ENCODE results near the gene ZEB1. TPM values are rescaled to one million over a fixed set of nuclear protein-coding genes. Genes with fewer than 3 reads are reported as not detected.

Gene ZEB1
- total and polyA plus RNA-seq, 10 of the 15 experiments (the other 5 are each of a cell fraction or from before 2014, with no cell fraction given) = 10.4 to 35.6 (median 24.5) TPM

DNA sequence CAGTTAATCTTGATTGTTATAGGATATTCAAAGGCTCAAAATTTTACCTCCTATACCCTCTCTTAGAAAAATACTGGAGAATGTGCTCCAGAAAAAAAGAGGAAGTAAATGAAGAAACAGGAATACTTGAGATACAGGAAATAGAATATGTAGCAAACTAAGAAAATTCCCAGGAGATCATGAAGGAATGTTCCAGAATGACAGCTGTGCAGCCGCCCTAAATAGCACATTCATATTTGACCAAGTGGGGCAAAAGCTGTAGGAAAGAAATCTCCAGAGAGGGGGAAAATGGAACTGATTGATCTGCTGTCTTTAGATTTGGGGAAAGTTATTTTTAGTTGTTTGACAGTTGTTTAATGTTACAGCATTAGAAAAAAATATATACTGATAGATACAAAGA is 46.2 kb upstream of the ZEB1 start:
- no TSS peak for BruUV-seq (replicated peaks)
- ChIA-PET SMC1A (ENCODE audit: uncharacterized antibody, unreplicated experiment) (no interaction called here), CTCF (no interaction called here), RAD21 (ENCODE audit: unreplicated experiment) (no interaction called here), POLR2A (no interaction called here)
- H3K9ac ChIP-seq (ENCODE audit: control insufficient read depth, insufficient read depth, low read length) = no peak overlapping the region
- H2AFZ ChIP-seq (ENCODE audit: control insufficient read depth, low read depth, low read length) = no peak overlapping the region
- WGBS (ENCODE audit: insufficient coverage, insufficient replicate concordance, low lambda C conversion rate, missing lambda C conversion rate) = 100% methylated on average over 1 of the region's 1 CpG
- ATAC-seq (no peak), DNase-seq (ENCODE audit: low read depth, low spot score) (no peak), FAIRE-seq (no peak)
- TF ChIP-seq POLR2AphosphoS5 (IDR thresholded peaks at IDR 0.05; ENCODE audit: low read length) (no peak), NR2C2 (IDR thresholded peaks at IDR 0.05; ENCODE audit: borderline replicate concordance, control insufficient read depth, insufficient read length, low read depth) (no peak), ZNF384 (IDR thresholded peaks at IDR 0.05; ENCODE audit: borderline replicate concordance, low read depth, low read length) (no peak), TCF3 (IDR thresholded peaks at IDR 0.05; ENCODE audit: borderline replicate concordance, insufficient read depth, low read depth, low read length) (no peak), RUNX3 (IDR thresholded peaks at IDR 0.05; ENCODE audit: low read length) (no peak), ETV6 (conservative IDR thresholded peaks at IDR 0.05 in 1 of 2, IDR thresholded peaks at IDR 0.05 in 1 of 2; ENCODE audit: borderline replicate concordance in 1 of 2, low read depth in 1 of 2) (no peak), TAF1 (IDR thresholded peaks at IDR 0.05; ENCODE audit: borderline replicate concordance, low read depth, low read length) (no peak)
- TF ChIP-seq, protein P1, sequence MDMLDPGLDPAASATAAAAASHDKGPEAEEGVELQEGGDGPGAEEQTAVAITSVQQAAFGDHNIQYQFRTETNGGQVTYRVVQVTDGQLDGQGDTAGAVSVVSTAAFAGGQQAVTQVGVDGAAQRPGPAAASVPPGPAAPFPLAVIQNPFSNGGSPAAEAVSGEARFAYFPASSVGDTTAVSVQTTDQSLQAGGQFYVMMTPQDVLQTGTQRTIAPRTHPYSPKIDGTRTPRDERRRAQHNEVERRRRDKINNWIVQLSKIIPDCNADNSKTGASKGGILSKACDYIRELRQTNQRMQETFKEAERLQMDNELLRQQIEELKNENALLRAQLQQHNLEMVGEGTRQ (IDR thresholded peaks at IDR 0.05; ENCODE audit: borderline replicate concordance, low read depth, low read length) = no peak
- TF ChIP-seq, protein P2, sequence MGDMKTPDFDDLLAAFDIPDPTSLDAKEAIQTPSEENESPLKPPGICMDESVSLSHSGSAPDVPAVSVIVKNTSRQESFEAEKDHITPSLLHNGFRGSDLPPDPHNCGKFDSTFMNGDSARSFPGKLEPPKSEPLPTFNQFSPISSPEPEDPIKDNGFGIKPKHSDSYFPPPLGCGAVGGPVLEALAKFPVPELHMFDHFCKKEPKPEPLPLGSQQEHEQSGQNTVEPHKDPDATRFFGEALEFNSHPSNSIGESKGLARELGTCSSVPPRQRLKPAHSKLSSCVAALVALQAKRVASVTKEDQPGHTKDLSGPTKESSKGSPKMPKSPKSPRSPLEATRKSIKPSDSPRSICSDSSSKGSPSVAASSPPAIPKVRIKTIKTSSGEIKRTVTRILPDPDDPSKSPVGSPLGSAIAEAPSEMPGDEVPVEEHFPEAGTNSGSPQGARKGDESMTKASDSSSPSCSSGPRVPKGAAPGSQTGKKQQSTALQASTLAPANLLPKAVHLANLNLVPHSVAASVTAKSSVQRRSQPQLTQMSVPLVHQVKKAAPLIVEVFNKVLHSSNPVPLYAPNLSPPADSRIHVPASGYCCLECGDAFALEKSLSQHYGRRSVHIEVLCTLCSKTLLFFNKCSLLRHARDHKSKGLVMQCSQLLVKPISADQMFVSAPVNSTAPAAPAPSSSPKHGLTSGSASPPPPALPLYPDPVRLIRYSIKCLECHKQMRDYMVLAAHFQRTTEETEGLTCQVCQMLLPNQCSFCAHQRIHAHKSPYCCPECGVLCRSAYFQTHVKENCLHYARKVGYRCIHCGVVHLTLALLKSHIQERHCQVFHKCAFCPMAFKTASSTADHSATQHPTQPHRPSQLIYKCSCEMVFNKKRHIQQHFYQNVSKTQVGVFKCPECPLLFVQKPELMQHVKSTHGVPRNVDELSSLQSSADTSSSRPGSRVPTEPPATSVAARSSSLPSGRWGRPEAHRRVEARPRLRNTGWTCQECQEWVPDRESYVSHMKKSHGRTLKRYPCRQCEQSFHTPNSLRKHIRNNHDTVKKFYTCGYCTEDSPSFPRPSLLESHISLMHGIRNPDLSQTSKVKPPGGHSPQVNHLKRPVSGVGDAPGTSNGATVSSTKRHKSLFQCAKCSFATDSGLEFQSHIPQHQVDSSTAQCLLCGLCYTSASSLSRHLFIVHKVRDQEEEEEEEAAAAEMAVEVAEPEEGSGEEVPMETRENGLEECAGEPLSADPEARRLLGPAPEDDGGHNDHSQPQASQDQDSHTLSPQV (IDR thresholded peaks at IDR 0.05) = no peak
- intact Hi-C loops (cut with micrococcal nuclease; ENCODE audit: unreplicated experiment) (no loop called here), in situ Hi-C loops (cut with MboI) (no loop called here)
- H3K36me3 ChIP-seq (ENCODE audit: control insufficient read depth in 2 of 2, insufficient read depth in 2 of 2, low read length in 1 of 2) = no peaks in the 10 kb centered on the region
- no peaks in the 10 kb centered on the region for H3K9me3 ChIP-seq (replicated peaks; ENCODE audit: control insufficient read depth, insufficient read depth, low read length)
- no peaks in the 10 kb centered on the region for H4K20me1 ChIP-seq (ENCODE audit: control insufficient read depth, insufficient read depth)
- H3K79me2 ChIP-seq (ENCODE audit: control insufficient read depth, insufficient read depth, low read length) = no peaks in the 10 kb centered on the region
- no peaks in the 10 kb centered on the region for H3K27me3 ChIP-seq (replicated peaks in 1 of 2; ENCODE audit: control insufficient read depth in 2 of 2, insufficient read depth in 2 of 2, low read length in 1 of 2)
- no peaks in the 10 kb centered on the region for H3K4me1 ChIP-seq (ENCODE audit: control insufficient read depth, insufficient read depth, low read length)
- no peak overlapping the region for H3K4me3 ChIP-seq
- no peak overlapping the region for H3K27ac ChIP-seq (ENCODE audit: control insufficient read depth, insufficient read depth)
- no peak overlapping the region for H3K4me2 ChIP-seq (ENCODE audit: control insufficient read depth, insufficient read depth)
